LoVo (cell line): ENCODE results near the gene TPRN.
"Not testable (repeated sequence)": the region's sequence is repeated elsewhere in the genome, so short reads cannot be mapped to it uniquely, and the experiment has no call there.

Source experiments
- DNase-seq: peaks from one replicate; pipeline ENCODE4 v3.0.0-alpha.2; 2016; ENCODE audit warnings: low spot score

Gene TPRN

GRCh38 chr9:137200311-137201204 lies at the start of gene TPRN:
TSS of gene TPRN (minus strand) at chr9:137200741. CDS start at chr9:137200711, 30 bp downstream.
- DNase-seq, result peak; percentile 98

DNA sequence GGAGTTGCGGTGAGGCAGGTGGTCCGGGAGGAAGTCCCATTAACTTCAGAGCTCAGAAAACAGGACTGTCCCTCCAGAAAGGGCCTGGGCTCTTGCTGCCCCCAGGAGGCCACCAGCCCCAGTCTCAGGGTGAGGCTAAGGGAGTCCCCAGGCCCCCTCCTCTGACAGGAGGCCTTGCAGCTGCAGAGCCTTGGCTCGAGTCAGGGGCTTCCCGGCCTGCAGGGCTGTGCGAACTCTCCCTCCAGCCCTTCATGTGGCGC lies 47.3 kb upstream of the TPRN start:
- no peak for DNase-seq

- DNase-seq, result no peak
These were observed 46.8 kb upstream of the TPRN start for GRCh38 chr9:137247135-137247915.

GRCh38 chr9:137245450-137246421 lies 45.2 kb upstream of the TPRN start:
- DNase-seq, result no peak

DNA sequence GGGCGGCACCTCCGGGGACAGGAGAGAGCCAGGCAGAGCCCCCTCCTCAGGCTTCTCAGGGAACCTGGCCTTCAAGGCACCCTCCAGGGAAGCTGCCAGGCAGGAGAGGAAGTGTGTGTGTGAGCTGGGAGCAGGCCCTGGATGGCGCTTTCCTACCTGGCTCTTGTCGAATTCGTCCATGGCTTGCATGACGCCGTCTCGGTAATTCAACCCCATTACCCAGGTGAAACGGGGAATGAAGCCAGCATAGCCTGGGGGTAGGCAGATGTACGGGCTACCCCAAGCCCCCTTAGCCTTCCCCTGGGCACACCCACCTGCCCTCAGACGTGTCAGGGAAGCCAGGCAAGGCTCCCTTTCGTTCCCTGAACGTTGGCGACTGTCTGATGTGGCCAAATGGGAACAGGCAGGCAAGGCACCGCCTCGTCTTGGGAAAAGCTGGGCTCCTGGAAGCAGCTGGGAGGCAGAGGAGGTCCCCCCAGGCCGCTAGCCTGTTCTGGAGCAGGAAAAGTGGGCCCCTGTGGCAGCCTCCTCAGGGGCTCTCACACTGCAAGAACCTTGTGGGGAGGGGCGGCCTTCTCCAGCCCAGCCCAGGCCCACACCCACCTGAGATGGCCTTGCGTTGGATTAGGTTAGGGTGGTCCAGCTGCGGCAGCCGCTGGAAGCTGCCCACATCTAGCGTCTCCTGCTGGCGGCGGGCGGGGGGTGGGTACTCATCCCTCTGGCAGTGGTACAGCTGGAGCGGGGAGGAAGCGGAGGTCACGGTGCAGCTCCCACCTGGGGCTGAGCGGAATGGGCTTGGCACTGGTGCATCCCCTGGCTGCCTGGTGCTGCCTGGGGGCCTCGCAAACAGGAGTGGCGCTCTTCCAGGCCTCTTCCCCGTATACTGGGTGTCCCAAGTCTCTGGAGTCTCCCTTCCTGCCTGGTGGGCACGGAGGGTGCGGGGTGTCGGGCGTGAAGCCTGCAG lies 44.2 kb upstream of the TPRN start:
- no peak for DNase-seq

DNA sequence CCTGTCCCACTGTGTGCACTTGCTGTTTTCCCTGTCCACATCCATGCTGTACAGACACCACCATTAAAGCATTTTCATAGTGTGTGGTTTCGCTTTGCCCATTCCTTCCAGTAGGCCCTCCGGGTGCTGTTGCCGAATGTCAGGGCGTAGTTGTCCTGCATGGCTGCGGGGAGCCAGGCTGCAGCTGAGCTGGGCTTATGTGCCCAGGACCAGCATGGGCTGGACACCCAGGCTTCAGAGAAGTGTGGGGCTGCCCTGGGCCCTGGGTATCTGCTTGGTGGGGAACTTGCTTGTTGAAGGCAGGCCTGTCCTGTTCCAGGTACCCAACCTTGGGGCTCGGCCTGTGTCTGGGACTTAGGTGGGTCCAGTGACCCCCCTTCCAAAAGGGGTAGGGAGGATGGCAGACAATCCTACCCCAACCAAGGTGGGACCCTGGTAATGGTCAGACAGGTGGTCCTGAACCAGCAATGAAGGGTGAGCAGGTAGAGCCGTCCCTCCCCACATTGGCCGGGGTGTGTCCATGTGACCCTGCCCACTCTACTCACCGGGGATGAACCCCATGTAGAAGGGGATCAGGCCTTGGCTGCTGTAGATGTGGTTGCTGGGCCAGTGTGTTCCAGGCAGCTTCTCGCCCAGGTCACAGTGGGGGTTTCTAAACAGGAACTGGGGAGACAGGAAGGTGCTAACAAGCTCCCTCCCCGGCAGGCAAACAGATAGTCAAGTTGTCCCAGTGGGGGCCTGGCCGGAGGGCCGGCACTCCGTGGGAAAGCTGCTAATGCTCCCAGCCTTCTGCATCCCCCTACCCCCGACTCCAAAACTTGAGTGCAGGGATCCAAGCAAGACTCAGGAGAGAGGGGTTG lies 43.3 kb upstream of the TPRN start:
- DNase-seq, result no peak

- not testable (repeated sequence) for DNase-seq
These were observed 42.7 kb upstream of the TPRN start for GRCh38 chr9:137243266-137243625.

GRCh38 chr9:137242269-137243203 lies 42.0 kb upstream of the TPRN start:
- DNase-seq, result no peak

- DNase-seq, result peak; percentile 67
These were observed 41.1 kb upstream of the TPRN start for GRCh38 chr9:137241490-137242268.

DNA sequence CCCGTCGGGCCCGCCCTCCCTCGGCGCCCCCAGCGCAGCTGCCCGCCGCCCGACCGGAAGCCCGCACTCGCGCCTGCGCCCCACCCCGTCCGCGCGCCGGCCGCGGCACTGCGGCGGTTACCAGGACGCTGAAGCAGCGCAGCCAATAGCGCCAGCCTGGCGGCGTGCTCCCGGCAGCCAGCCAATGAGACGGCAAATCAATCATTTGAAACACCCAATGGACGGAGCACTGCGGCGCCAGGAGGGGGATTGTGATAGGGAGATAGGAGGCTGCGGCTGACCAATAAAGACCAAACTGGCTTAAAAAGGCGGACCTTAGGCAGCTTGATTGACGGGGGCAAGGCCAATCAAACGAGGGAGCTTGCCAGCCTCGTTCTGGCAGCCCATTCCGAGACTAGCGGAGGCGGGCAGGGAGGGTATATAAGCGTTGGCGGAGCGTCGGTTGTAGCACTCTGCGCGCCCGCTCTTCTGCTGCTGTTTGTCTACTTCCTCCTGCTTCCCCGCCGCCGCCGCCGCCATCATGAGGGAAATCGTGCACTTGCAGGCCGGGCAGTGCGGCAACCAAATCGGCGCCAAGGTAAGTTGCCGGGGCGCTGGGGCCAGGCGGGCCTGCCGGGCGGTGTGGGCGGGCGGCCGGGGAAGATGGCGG lies 40.4 kb upstream of the TPRN start, which contains the start of gene TUBB4B:
Gene TUBB4B, plus strand, starts transcription at position 447 of the 649 bp plus-strand sequence. Its CDS starts 74 bp downstream, at position 521.
- peak; percentile 99 for DNase-seq

- DNase-seq, result peak; percentile 75
These were observed 39.8 kb upstream of the TPRN start for GRCh38 chr9:137240318-137240840.

DNA sequence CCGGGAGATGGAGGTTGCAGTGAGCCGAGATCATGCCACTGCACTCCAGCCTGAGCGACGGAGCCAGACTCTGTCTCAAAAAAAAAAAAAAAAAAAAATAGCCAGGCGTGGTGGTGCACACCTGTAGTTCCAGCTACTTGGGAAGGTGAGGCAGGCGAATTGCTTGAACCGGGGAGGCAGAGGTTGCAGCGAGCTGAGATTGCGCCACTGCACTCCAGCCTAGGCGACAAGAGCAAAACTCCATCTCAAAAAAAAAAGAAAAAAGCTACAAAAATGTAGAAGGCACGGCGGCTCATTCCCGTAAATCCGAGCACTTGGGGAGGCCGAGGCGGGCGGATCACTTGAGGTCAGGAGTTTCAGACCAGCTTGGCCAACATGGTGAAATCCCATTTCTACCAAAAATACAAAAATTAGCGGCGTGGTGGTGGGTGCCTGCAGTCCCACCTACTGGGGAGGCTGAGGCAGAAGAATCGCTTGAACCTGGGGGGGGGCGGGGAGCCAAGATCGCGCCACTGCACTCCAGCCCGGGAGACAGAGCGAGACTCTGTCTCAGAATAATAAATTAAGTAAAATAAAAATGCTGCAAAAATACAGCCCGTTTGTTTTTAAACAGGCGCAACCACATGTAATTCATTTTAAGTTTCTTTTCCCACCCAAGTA lies 39.1 kb upstream of the TPRN start:
- not testable (repeated sequence) for DNase-seq

- DNase-seq, result no peak
These were observed 37.5 kb upstream of the TPRN start for GRCh38 chr9:137237759-137238726.

- DNase-seq, result no peak
These were observed 36.4 kb upstream of the TPRN start for GRCh38 chr9:137236936-137237421.

GRCh38 chr9:137236238-137236935 lies 35.8 kb upstream of the TPRN start:
- peak; percentile 74 for DNase-seq
